HG03159 (cell line): ENCODE results near the gene MYLK2.

ENCODE experiments used
- ATAC-seq: cut with Tn5 transposase; IDR thresholded peaks from one replicate; pipeline ENCODE4 v1.9.1; 2021; ENCODE audit warnings: mild to moderate bottlenecking, moderate library complexity; ENCODE audit not compliant: unreplicated experiment

Gene MYLK2

GRCh38 chr20:31851240-31851955 is 32.2 kb downstream of the MYLK2 start:
- no peak for ATAC-seq

- no peak for ATAC-seq
Measured at GRCh38 chr20:31853481-31853880, 34.3 kb downstream of the MYLK2 start.

- no peak for ATAC-seq
Measured at GRCh38 chr20:31856516-31856915, 37.4 kb downstream of the MYLK2 start.

- ATAC-seq = peak; percentile 68
Measured at GRCh38 chr20:31857861-31858759, 39.0 kb downstream of the MYLK2 start.

GRCh38 chr20:31858760-31859083 is 39.6 kb downstream of the MYLK2 start:
- ATAC-seq = no peak

- ATAC-seq = no peak
Measured at GRCh38 chr20:31859266-31859997, 40.3 kb downstream of the MYLK2 start.

- ATAC-seq = no peak
Measured at GRCh38 chr20:31859998-31860380, 40.8 kb downstream of the MYLK2 start.

- ATAC-seq = no peak
Measured at GRCh38 chr20:31860390-31861134, 41.4 kb downstream of the MYLK2 start.

- ATAC-seq = no peak
Measured at GRCh38 chr20:31861135-31861384, 41.9 kb downstream of the MYLK2 start.

- ATAC-seq = peak; percentile 59
Measured at GRCh38 chr20:31861385-31862156, 42.4 kb downstream of the MYLK2 start.

- no peak for ATAC-seq
Measured at GRCh38 chr20:31862157-31862470, 43.0 kb downstream of the MYLK2 start.

- ATAC-seq = no peak
Measured at GRCh38 chr20:31862506-31862905, 43.4 kb downstream of the MYLK2 start.

GRCh38 chr20:31863296-31864085 is 44.3 kb downstream of the MYLK2 start:
- no peak for ATAC-seq

- ATAC-seq = no peak
Measured at GRCh38 chr20:31864521-31865400, 45.6 kb downstream of the MYLK2 start.

GRCh38 chr20:31866221-31866620 is 47.1 kb downstream of the MYLK2 start:
- ATAC-seq = no peak

- no peak for ATAC-seq
Measured at GRCh38 chr20:31868853-31869672, 49.9 kb downstream of the MYLK2 start.

- ATAC-seq = no peak
Measured at GRCh38 chr20:31869673-31869941, 50.5 kb downstream of the MYLK2 start.
